Left ventricle myocardium inferior (tissue), 1 donor: ENCODE measurements around the gene KRTAP1-5. TPM values are rescaled to one million over a fixed set of nuclear protein-coding genes. Genes with fewer than 3 reads are reported as not detected.

Experiments used
- DNase-seq: peaks from one replicate; pipeline ENCODE4 v3.0.0-alpha.2; 2020
- H3K27ac ChIP-seq: fragments of 200-600 bp; replicated peaks from 2 replicates; pipeline ENCODE4 v1.8.0; 2021
- H3K27me3 ChIP-seq: fragments of 200-600 bp; 2 replicates; pipeline ENCODE4 v1.8.0; 2021; ENCODE audit warnings: low read depth
- H3K36me3 ChIP-seq: fragments of 200-600 bp; 2 replicates; pipeline ENCODE4 v1.8.0; 2021
- H3K4me1 ChIP-seq: fragments of 200-600 bp; 2 replicates; pipeline ENCODE4 v1.8.0; 2021
- H3K4me3 ChIP-seq: fragments of 200-600 bp; 2 replicates; pipeline ENCODE4 v1.8.0; 2021; ENCODE audit warnings: mild to moderate bottlenecking, moderate library complexity
- H3K9me3 ChIP-seq: fragments of 200-600 bp; replicated peaks from 2 replicates; pipeline ENCODE4 v1.8.0; 2021
- CTCF ChIP-seq: fragments of 200-600 bp; IDR thresholded peaks from 2 replicates; pipeline ENCODE4 v1.8.0; 2021; ENCODE audit warnings: antibody characterized with exemption, mild to moderate bottlenecking, borderline replicate concordance
- intact Hi-C: fragments of 100-400 bp; cut with micrococcal nuclease; formaldehyde crosslinking; loops from one replicate; pipeline ENCODE4 v1.11.0; 2022
- total RNA-seq: library from RNA; stranded (reverse); fragmentation: NEBNext Ultra II Directional; extraction: Animal tissue kit (Norgen Biotek cat#: 25700); gene quantifications from one replicate; pipeline ENCODE4 v1.2.1, GENCODE V29; 2021
- donor health status: DM: no; HTN: yes; CAD: no; lungs with severe emphysema.

KRTAP1-5 gene
- total RNA-seq, 1 donor from 2014 or later: not detected

- Histone ChIP-seq H3K27ac (no peak within 1 kb of the TSS), H3K4me1 (peaks cover 6% of the 10 kb centered on the region), H3K9me3 (no peaks in the 10 kb centered on the region), H3K4me3 (no peak within 1 kb of the TSS), H3K27me3 (peaks cover 89% of the 10 kb centered on the region), H3K36me3 (no peaks in the 10 kb centered on the region)
- intact Hi-C loops: no loop called here
- no peak for TF ChIP-seq CTCF
- DNase-seq: no peak
Measured at GRCh38 chr17:40984226-40984625, 42.8 kb downstream of the KRTAP1-5 start, which contains the start of gene KRT40. Gene KRT40, minus strand, starts transcription at chr17:40984326. Its CDS starts 53 bp downstream, at chr17:40984273.

- no peak for DNase-seq
- Histone ChIP-seq H3K36me3 (no peaks in the 10 kb centered on the region), H3K27me3 (peaks cover 82% of the 10 kb centered on the region), H3K4me1 (peaks cover 6% of the 10 kb centered on the region), H3K4me3 (no peak overlapping the region), H3K27ac (no peak overlapping the region), H3K9me3 (no peaks in the 10 kb centered on the region)
- intact Hi-C loops: no loop called here
- TF ChIP-seq CTCF: no peak
Measured at GRCh38 chr17:40981115-40981514, 45.9 kb downstream of the KRTAP1-5 start.

DNA sequence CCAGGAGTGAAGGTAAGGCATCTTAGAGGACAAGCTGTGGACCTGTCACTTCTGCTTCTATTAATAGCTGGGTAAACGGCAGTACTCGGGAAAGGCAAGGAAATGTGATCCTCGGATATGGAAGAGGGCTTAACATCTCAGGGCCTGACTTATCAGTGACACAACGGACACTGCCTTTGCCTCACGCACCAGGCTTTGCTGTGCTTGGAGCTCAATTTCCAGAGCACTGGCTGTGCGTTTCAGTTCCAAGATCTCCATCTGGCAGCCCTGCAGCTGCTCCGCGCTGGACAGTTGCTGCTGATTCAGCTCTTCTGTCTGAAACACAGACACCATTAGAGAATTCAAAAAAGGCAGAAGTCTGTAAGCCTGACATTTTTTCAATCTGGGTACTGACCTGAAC lies 46.4 kb downstream of the KRTAP1-5 start:
- H3K4me1 ChIP-seq: peaks cover 6% of the 10 kb centered on the region
- DNase-seq: no peak
- H3K9me3 ChIP-seq: no peaks in the 10 kb centered on the region
- no peak for TF ChIP-seq CTCF
- no peak overlapping the region for H3K4me3 ChIP-seq
- H3K36me3 ChIP-seq: no peaks in the 10 kb centered on the region
- H3K27me3 ChIP-seq: peaks cover 82% of the 10 kb centered on the region
- intact Hi-C loops: no loop called here
- no peak overlapping the region for H3K27ac ChIP-seq

DNA sequence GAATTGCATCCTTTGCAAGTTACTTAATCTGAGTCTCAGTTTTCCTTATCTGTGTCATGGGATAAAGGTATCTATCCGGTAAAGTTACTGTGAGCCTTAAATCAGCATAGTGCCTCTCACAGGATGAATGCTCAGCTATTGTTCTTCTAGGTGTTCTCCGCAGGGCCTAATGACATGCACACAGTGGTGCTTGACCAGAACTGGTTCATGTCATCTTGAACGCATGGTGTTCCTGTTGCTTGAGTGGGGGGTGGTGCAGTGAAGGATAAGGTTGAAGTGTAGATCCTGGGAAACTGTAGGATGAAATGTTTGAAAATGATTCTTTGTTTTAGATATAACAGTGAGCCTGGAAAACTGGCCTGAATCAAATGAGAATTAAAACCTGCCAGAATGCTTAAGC lies 46.9 kb downstream of the KRTAP1-5 start:
- no peak for TF ChIP-seq CTCF
- peaks cover 83% of the 10 kb centered on the region for H3K27me3 ChIP-seq
- H3K9me3 ChIP-seq: no peaks in the 10 kb centered on the region
- H3K4me3 ChIP-seq: no peak overlapping the region
- H3K27ac ChIP-seq: no peak overlapping the region
- intact Hi-C loops: no loop called here
- peaks cover 6% of the 10 kb centered on the region for H3K4me1 ChIP-seq
- no peaks in the 10 kb centered on the region for H3K36me3 ChIP-seq
- DNase-seq: no peak

GRCh38 chr17:40978575-40979151 lies 48.3 kb downstream of the KRTAP1-5 start:
- Histone ChIP-seq H3K4me3 (no peak overlapping the region), H3K27me3 (peaks cover 69% of the 10 kb centered on the region), H3K36me3 (no peaks in the 10 kb centered on the region), H3K4me1 (peaks cover 6% of the 10 kb centered on the region), H3K27ac (no peak overlapping the region), H3K9me3 (no peaks in the 10 kb centered on the region)
- DNase-seq: no peak
- TF ChIP-seq CTCF: no peak
- intact Hi-C loops: no loop called here

Other genes with a start within 250 kb of the KRTAP1-5 start
- not detected for gene KRT27, start 244.7 kb downstream of the KRTAP1-5 start, total RNA-seq
- gene KRT28, start 227.2 kb downstream of the KRTAP1-5 start, total RNA-seq: not detected
- 54.7 TPM for gene KRT10, start 204.6 kb downstream of the KRTAP1-5 start, total RNA-seq
- not detected for gene KRT12, start 160.0 kb downstream of the KRTAP1-5 start, total RNA-seq
- gene KRT20, start 142.0 kb downstream of the KRTAP1-5 start, total RNA-seq: not detected
- gene KRT23, start 89.6 kb downstream of the KRTAP1-5 start, total RNA-seq: 0.33 TPM
- gene KRT39, start 60.3 kb downstream of the KRTAP1-5 start, total RNA-seq: not detected
- gene KRT40, start 42.9 kb downstream of the KRTAP1-5 start, total RNA-seq: not detected
- not detected for gene KRTAP3-3, start 33.0 kb downstream of the KRTAP1-5 start, total RNA-seq
- not detected for gene KRTAP3-2, start 27.3 kb downstream of the KRTAP1-5 start, total RNA-seq
- not detected for gene KRTAP3-1, start 18.1 kb downstream of the KRTAP1-5 start, total RNA-seq
- not detected for gene KRTAP1-4, start 3.0 kb upstream of the KRTAP1-5 start, total RNA-seq
- not detected for gene KRTAP1-3, start 7.7 kb upstream of the KRTAP1-5 start, total RNA-seq
- gene KRTAP1-1, start 14.2 kb upstream of the KRTAP1-5 start, total RNA-seq: not detected
- gene KRTAP2-1, start 20.1 kb upstream of the KRTAP1-5 start, total RNA-seq: not detected
- gene KRTAP2-2, start 28.0 kb upstream of the KRTAP1-5 start, total RNA-seq: not detected
- not detected for gene KRTAP2-3, start 32.9 kb upstream of the KRTAP1-5 start, total RNA-seq
- gene KRTAP2-4, start 38.7 kb upstream of the KRTAP1-5 start, total RNA-seq: not detected
- gene KRTAP4-7, start 56.9 kb upstream of the KRTAP1-5 start, total RNA-seq: not detected
- gene KRTAP4-8, start 70.9 kb upstream of the KRTAP1-5 start, total RNA-seq: not detected
- not detected for gene KRTAP4-16, start 75.0 kb upstream of the KRTAP1-5 start, total RNA-seq
- gene KRTAP4-9, start 78.2 kb upstream of the KRTAP1-5 start, total RNA-seq: not detected
- gene KRTAP4-11, start 91.2 kb upstream of the KRTAP1-5 start, total RNA-seq: not detected
- not detected for gene KRTAP4-12, start 97.0 kb upstream of the KRTAP1-5 start, total RNA-seq
- gene KRTAP4-6, start 113.3 kb upstream of the KRTAP1-5 start, total RNA-seq: not detected
- gene KRTAP4-5, start 122.6 kb upstream of the KRTAP1-5 start, total RNA-seq: not detected
- gene KRTAP4-4, start 133.5 kb upstream of the KRTAP1-5 start, total RNA-seq: not detected
- not detected for gene KRTAP4-3, start 141.0 kb upstream of the KRTAP1-5 start, total RNA-seq
- not detected for gene KRTAP4-2, start 151.0 kb upstream of the KRTAP1-5 start, total RNA-seq
- not detected for gene KRTAP4-1, start 157.7 kb upstream of the KRTAP1-5 start, total RNA-seq
- gene KRTAP9-1, start 162.7 kb upstream of the KRTAP1-5 start, total RNA-seq: not detected
- gene KRTAP9-2, start 199.4 kb upstream of the KRTAP1-5 start, total RNA-seq: not detected
- gene KRTAP9-3, start 205.2 kb upstream of the KRTAP1-5 start, total RNA-seq: not detected
- not detected for gene KRTAP9-8, start 210.8 kb upstream of the KRTAP1-5 start, total RNA-seq
- not detected for gene KRTAP9-4, start 222.5 kb upstream of the KRTAP1-5 start, total RNA-seq
- gene KRTAP9-9, start 228.2 kb upstream of the KRTAP1-5 start, total RNA-seq: not detected
- not detected for gene KRTAP9-6, start 238.2 kb upstream of the KRTAP1-5 start, total RNA-seq
- gene KRTAP9-7, start 248.5 kb upstream of the KRTAP1-5 start, total RNA-seq: not detected